Neutrophil (primary cell): ENCODE data around the gene ARHGAP45.
A peak's percentile ranks its signal among the peaks of the same experiment; 100 is the strongest.

Source experiments
- H3K27ac ChIP-seq: fragments of 200-600 bp; sonication (generic); 2 replicates; pipeline ENCODE4 v1.5.1; 2016; ENCODE audit warnings: mild to moderate bottlenecking, moderate library complexity
- H3K27me3 ChIP-seq: fragments of 200-600 bp; sonication (generic); 2 replicates; pipeline ENCODE4 v1.6.0; 2016; ENCODE audit warnings: mild to moderate bottlenecking
- H3K36me3 ChIP-seq: fragments of 200-600 bp; sonication (generic); 2 replicates; pipeline ENCODE4 v1.5.1; 2017
- H3K4me1 ChIP-seq, 2 experiments: fragments of 200-600 bp in 1 of 2; sonication (generic) in 1 of 2; 1 replicate in 1 of 2; 2 replicates in 1 of 2; pipeline versions ENCODE4 v1.5.1 to v1.6.1; 2013 to 2016; ENCODE audit warnings: low read depth in 1 of 2, low read length in 1 of 2, mild to moderate bottlenecking in 1 of 2, moderate library complexity in 1 of 2; ENCODE audit not compliant: control insufficient read depth in 1 of 2, insufficient read depth in 1 of 2
- H3K4me3 ChIP-seq, 2 experiments: fragments of 200-600 bp in 1 of 2; sonication (generic) in 1 of 2; 1 replicate in 1 of 2; 2 replicates in 1 of 2; pipeline ENCODE4 v1.5.1; 2013 to 2016; ENCODE audit warnings: low read depth in 1 of 2, low read length in 1 of 2, mild to moderate bottlenecking in 1 of 2, moderate library complexity in 1 of 2
- H3K9me3 ChIP-seq: fragments of 200-600 bp; sonication (generic); 2 replicates; pipeline ENCODE4 v1.5.1; 2016
- TF ChIP-seq, protein P1 (sequence below): fragments of 200-600 bp; sonication (generic); IDR thresholded peaks from 2 replicates; pipeline ENCODE4 v1.5.1; 2016; ENCODE audit warnings: antibody characterized with exemption

ARHGAP45 gene

DNA sequence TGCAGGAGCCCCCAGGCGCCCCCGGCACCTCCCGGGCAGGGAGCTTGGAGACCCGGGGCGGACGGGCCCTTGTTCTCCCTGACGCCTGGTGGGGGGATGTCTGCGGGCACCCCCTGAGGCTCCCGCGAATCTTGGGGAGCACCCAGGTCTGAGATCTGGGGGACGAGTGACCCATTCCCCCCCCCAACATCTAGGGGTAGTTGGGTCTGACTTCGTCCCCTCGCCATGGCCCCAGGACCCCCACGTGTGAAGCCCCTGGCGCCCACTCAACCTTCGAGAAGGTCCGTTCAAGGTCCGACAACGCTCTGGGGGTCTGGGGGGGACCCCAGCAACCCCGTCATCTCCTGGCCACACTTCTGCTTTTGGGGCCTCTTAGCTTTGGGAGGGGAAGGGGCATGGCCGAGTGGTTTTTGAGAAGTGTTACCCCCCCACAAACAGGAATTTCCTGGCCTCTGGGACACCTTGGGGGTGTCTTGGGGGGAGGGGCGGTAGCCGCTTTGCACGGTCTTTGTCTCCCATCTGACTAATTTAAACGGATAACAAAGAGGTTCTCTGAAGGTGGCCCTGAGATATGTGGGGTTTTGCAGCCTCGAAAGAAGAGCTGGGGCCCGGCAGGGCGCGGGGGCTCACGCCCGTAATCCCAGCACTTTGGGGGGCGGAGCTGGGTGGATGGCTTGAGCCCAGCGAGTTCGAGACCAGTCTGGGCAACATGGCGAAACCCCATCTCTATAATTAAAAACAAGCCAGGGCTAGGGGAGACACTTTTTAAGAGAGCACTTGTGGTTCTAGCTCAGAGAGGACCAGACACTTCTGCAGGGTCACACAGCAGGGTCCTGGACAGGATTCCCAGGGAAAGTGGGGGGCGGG lies 40.0 kb upstream of the ARHGAP45 start:
- H3K4me1 ChIP-seq: peaks cover 43 to 61% of the 10 kb centered on the region in 2 experiments
- no peaks in the 10 kb centered on the region for H3K27me3 ChIP-seq
- H3K9me3 ChIP-seq: no peaks in the 10 kb centered on the region
- H3K27ac ChIP-seq: peak overlapping the region; percentile 99
- peak overlapping the region; percentile 77 to 100 for H3K4me3 ChIP-seq
- peaks cover 29% of the 10 kb centered on the region for H3K36me3 ChIP-seq
- TF ChIP-seq, protein P1, sequence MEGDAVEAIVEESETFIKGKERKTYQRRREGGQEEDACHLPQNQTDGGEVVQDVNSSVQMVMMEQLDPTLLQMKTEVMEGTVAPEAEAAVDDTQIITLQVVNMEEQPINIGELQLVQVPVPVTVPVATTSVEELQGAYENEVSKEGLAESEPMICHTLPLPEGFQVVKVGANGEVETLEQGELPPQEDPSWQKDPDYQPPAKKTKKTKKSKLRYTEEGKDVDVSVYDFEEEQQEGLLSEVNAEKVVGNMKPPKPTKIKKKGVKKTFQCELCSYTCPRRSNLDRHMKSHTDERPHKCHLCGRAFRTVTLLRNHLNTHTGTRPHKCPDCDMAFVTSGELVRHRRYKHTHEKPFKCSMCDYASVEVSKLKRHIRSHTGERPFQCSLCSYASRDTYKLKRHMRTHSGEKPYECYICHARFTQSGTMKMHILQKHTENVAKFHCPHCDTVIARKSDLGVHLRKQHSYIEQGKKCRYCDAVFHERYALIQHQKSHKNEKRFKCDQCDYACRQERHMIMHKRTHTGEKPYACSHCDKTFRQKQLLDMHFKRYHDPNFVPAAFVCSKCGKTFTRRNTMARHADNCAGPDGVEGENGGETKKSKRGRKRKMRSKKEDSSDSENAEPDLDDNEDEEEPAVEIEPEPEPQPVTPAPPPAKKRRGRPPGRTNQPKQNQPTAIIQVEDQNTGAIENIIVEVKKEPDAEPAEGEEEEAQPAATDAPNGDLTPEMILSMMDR: no peak

DNA sequence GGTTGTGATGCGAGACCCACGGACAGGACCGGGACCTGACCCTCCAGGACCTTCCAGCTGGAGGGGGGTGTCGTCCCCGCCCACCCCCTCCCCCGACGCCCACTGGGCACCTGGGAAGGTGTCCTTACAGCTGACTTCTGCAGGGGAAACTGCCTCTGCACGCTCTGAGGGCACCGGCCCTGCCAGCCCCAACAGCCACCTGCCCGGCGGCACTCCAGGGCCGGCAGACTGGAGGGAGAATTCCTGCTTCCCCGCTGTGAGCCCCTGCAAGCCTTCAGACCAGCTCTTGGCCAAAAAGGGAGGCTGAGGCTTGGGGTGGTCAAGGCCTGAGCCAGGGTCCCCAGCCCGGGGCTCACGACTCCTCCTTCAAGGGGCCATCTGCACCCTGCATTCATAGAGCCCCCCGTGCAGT lies 39.3 kb upstream of the ARHGAP45 start:
- TF ChIP-seq, protein P1: no peak
- H3K4me3 ChIP-seq: peak overlapping the region; percentile 77 to 100
- peaks cover 43 to 55% of the 10 kb centered on the region in 2 experiments for H3K4me1 ChIP-seq

DNA sequence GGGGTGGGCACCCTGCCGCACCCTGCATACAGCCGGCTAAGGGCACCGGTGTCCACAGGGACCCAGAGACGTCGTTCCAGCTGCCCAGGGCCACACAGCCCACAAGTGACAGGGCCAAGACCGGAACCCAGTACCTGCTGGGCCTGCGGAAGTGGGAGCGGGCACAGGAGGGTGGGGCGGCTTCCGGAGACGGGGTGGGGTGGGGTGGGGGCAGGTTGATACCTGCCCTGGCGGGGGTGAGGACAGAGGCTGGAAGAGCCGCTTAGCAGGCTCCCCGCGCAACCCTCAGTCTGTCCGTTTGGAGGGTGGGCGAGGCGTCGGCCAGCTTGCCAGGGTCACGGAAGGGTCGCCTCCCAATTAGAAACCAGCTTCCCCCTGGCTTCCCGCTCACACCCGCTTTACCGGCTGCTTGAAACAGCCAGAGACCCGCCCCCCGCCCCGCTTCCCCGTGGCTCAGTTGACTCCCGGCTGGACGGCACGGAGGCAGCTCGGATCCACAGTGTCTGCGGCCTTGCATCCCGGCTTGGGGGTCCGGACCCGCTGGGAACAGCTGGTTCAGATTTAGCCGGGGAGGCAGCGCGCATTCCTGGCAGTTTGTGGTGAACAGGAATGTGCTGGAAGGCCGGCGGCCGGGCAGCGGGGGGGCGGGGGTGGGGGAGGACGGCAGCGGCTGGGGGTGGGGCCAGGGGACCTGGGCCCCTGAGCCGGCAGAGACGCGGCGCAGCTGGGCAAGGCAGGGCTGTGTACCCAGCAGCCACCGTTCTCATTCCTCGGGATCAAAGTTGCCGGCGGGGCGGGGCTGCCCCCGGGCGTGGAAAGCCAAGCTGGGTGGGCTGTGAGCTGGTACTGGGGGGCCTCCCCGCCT lies 38.7 kb upstream of the ARHGAP45 start:
- TF ChIP-seq, protein P1: no peak
- H3K27ac ChIP-seq: peak overlapping the region; percentile 99
- H3K4me3 ChIP-seq: peak overlapping the region; percentile 77 to 100
- no peaks in the 10 kb centered on the region for H3K9me3 ChIP-seq
- peaks cover 41% of the 10 kb centered on the region for H3K36me3 ChIP-seq
- H3K4me1 ChIP-seq: peaks cover 42 to 55% of the 10 kb centered on the region in 2 experiments
- H3K27me3 ChIP-seq: no peaks in the 10 kb centered on the region

More for the DNA sequence above, 39.3 kb upstream of the ARHGAP45 start:
- Histone ChIP-seq H3K36me3 (peaks cover 35% of the 10 kb centered on the region), H3K27ac (peak overlapping the region; percentile 99), H3K27me3 (no peaks in the 10 kb centered on the region), H3K9me3 (no peaks in the 10 kb centered on the region)

DNA sequence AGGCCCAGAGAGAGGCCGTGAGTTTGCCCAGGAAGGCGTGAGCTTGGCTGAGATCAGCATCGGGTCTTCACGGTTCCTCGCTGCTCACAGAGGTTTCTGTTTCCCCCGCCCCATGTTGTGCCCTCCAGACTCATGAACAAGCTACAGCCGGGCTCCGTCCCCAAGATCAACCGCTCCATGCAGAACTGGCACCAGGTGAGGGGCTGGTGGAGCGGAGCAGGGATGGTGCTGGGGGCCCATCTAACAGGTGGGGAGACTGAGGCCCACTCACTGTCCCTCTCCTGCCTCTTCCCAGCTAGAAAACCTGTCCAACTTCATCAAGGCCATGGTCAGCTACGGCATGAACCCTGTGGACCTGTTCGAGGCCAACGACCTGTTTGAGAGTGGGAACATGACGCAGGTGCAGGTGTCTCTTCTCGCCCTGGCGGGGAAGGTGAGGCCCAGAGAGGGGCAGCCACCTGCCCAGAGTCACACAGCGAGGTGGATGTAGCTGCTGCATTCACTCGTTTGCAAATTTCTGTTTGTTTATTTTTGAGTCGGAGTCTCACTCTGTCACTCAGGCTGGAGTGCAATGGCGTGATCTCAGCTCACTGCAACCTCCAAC lies 34.6 kb upstream of the ARHGAP45 start:
- H3K9me3 ChIP-seq: no peaks in the 10 kb centered on the region
- H3K4me1 ChIP-seq: peaks cover 49 to 53% of the 10 kb centered on the region in 2 experiments
- TF ChIP-seq, protein P1: no peak

DNA sequence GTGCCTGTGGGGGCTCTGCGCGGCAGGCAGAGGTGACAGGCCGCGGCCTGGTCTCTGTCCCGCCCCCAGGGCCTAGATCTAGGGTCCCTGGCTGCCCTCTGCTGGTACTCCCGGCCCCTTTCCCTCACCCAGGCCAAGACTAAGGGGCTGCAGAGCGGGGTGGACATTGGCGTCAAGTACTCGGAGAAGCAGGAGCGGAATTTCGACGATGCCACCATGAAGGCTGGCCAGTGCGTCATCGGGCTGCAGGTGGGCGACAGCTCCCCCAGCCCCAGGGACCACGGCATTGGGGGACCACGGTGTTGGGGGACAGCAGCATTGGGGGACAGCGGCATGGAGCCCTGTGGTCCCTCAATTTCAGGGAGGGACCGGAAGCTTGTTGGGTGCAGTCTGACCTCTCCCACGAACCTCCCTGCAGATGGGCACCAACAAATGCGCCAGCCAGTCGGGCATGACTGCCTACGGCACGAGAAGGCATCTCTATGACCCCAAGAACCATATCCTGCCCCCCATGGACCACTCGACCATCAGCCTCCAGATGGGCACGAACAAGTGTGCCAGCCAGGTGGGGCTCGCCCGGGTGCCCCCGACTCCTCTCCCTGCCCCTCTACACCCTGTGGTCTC lies 30.9 kb upstream of the ARHGAP45 start:
- peaks cover 63% of the 10 kb centered on the region for H3K36me3 ChIP-seq
- peaks cover 53 to 61% of the 10 kb centered on the region in 2 experiments for H3K4me1 ChIP-seq

More for the DNA sequence above, 34.6 kb upstream of the ARHGAP45 start:
- Histone ChIP-seq H3K27me3 (no peaks in the 10 kb centered on the region), H3K36me3 (peaks cover 69% of the 10 kb centered on the region), H3K27ac (peak overlapping the region; percentile 63), H3K4me3 (no peak overlapping the region)

More for the DNA sequence above, 30.9 kb upstream of the ARHGAP45 start:
- Histone ChIP-seq H3K9me3 (no peaks in the 10 kb centered on the region), H3K4me3 (peak overlapping the region in 1 of 2 experiments; percentile 82), H3K27me3 (no peaks in the 10 kb centered on the region), H3K27ac (peak overlapping the region; percentile 100)
- TF ChIP-seq, protein P1: no peak
